Neural progenitor cell (in vitro differentiated cells): ENCODE data around the gene RFX3. TPM values are rescaled to one million over a fixed set of nuclear protein-coding genes. Genes with fewer than 3 reads are reported as not detected.

Source experiments
- DNase-seq: peaks from one replicate; pipeline ENCODE4 v3.0.0-alpha.2; 2016; ENCODE audit warnings: low spot score
- H2AFZ ChIP-seq: fragments of 200-600 bp; sonication (generic); replicated peaks from 2 replicates; pipeline ENCODE4 v1.6.1; 2016; ENCODE audit warnings: antibody characterized with exemption
- H3F3A ChIP-seq: fragments of 200-600 bp; sonication (generic); 2 replicates; pipeline ENCODE4 v1.6.1; 2016; ENCODE audit warnings: antibody characterized with exemption, low read depth
- H3K27ac ChIP-seq: fragments of 200-600 bp; sonication (generic); 2 replicates; pipeline ENCODE4 v1.5.1; 2016; ENCODE audit warnings: mild to moderate bottlenecking
- H3K27me3 ChIP-seq: fragments of 200-600 bp; sonication (generic); 2 replicates; pipeline ENCODE4 v1.6.1; 2016; ENCODE audit warnings: mild to moderate bottlenecking, moderate library complexity
- H3K36me3 ChIP-seq: fragments of 200-600 bp; sonication (generic); 2 replicates; pipeline ENCODE4 v1.5.1; 2016
- H3K4me1 ChIP-seq: fragments of 200-600 bp; sonication (generic); 2 replicates; pipeline ENCODE4 v1.6.1; 2016; ENCODE audit warnings: mixed run types
- H3K4me2 ChIP-seq: fragments of 200-600 bp; sonication (generic); 2 replicates; pipeline ENCODE4 v1.6.1; 2016
- H3K4me3 ChIP-seq: fragments of 200-600 bp; sonication (generic); 2 replicates; pipeline ENCODE4 v1.5.1; 2016
- H3K79me2 ChIP-seq: fragments of 200-600 bp; sonication (generic); 2 replicates; pipeline ENCODE4 v1.6.1; 2016; ENCODE audit warnings: low read depth
- H3K9ac ChIP-seq: fragments of 200-600 bp; sonication (generic); 2 replicates; pipeline ENCODE4 v1.6.1; 2016
- H3K9me3 ChIP-seq: fragments of 200-600 bp; sonication (generic); 2 replicates; pipeline ENCODE4 v1.5.1; 2016; ENCODE audit warnings: low read depth
- H4K20me1 ChIP-seq: fragments of 200-600 bp; sonication (generic); 2 replicates; pipeline ENCODE4 v1.6.1; 2016; ENCODE audit warnings: low read depth
- H3K27ac Mint-ChIP-seq: 3 replicates; pipeline ENCODE4 v1.8.0; 2021; ENCODE audit warnings: mixed read lengths
- H3K27me3 Mint-ChIP-seq: 2 replicates; pipeline ENCODE4 v1.8.0; 2022; ENCODE audit warnings: low read depth, mild to moderate bottlenecking, inconsistent platforms, moderate library complexity, mixed read lengths; ENCODE audit not compliant: insufficient read depth
- H3K36me3 Mint-ChIP-seq: 3 replicates; pipeline ENCODE4 v1.8.0; 2021; ENCODE audit warnings: mixed read lengths
- H3K4me1 Mint-ChIP-seq: 3 replicates; pipeline ENCODE4 v1.8.0; 2021; ENCODE audit warnings: mixed read lengths
- H3K4me3 Mint-ChIP-seq: 3 replicates; pipeline ENCODE4 v1.8.0; 2021; ENCODE audit warnings: mild to moderate bottlenecking, moderate library complexity, mixed read lengths
- H3K9me3 Mint-ChIP-seq: 3 replicates; pipeline ENCODE4 v1.8.0; 2020; ENCODE audit warnings: mixed read lengths
- EZH2 ChIP-seq: fragments of 200-600 bp; sonication (generic); IDR thresholded peaks from 2 replicates; pipeline ENCODE4 v1.6.1; 2017; ENCODE audit warnings: antibody characterized with exemption, mild to moderate bottlenecking, moderate library complexity
- EZH2phosphoT487 ChIP-seq: fragments of 200-600 bp; sonication (generic); IDR thresholded peaks from 2 replicates; pipeline ENCODE4 v1.6.1; 2017; ENCODE audit warnings: antibody characterized with exemption
- total RNA-seq: library from RNA; depleted of rRNA; stranded (reverse); fragments of >200 nt; gene quantifications from 2 replicates; pipeline ENCODE4 v1.2.3, GENCODE V29; 2015; ENCODE audit warnings: low replicate concordance
- TF ChIP-seq, protein P1 (sequence below): fragments of 200-600 bp; sonication (generic); IDR thresholded peaks from 2 replicates; pipeline ENCODE4 v1.5.1; 2017; ENCODE audit warnings: antibody characterized with exemption, mild to moderate bottlenecking

The RFX3 gene
- total RNA-seq, 1 donor from 2014 or later: 39.6 TPM

DNA sequence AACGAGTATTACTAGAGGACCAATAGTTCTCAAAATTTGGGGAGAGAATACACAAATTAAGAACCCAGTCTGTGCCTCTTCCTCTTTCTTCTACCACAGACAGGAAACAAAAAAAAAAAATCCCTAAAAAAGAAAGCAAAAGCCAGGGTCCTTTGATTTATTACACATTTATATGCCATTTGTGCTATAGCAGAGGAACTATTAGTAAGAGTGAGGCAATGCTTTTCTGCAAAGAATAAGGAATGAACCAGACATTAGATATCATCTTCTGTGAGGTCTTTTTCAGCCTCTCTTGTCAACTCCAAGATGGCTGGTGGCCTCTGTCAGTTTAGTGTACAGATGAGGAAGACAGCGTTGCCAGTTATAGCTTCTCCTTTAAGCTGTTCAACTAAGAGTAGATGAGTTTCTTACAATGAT is 127.6 kb downstream of the RFX3 start:
- H3K9me3 ChIP-seq: no peaks in the 10 kb centered on the region
- no peak for DNase-seq
- H3K4me3 ChIP-seq: no peak overlapping the region
- no peaks in the 10 kb centered on the region for H3K27me3 ChIP-seq
- Mint-ChIP-seq H3K4me1 (peaks cover 4% of the 10 kb centered on the region), H3K36me3 (peaks cover 25% of the 10 kb centered on the region), H3K27ac (no peak overlapping the region), H3K9me3 (no peaks in the 10 kb centered on the region), H3K4me3 (no peak overlapping the region), H3K27me3 (no peaks in the 10 kb centered on the region)
- peaks cover 8% of the 10 kb centered on the region for H3K36me3 ChIP-seq
- peaks cover 29% of the 10 kb centered on the region for H3K79me2 ChIP-seq
- H3K27ac ChIP-seq: no peak overlapping the region
- H3K4me2 ChIP-seq: no peak overlapping the region
- H3K9ac ChIP-seq: no peak overlapping the region
- H2AFZ ChIP-seq: no peak overlapping the region
- H3F3A ChIP-seq: peaks cover 6% of the 10 kb centered on the region
- TF ChIP-seq EZH2: no peak
- TF ChIP-seq, protein P1, sequence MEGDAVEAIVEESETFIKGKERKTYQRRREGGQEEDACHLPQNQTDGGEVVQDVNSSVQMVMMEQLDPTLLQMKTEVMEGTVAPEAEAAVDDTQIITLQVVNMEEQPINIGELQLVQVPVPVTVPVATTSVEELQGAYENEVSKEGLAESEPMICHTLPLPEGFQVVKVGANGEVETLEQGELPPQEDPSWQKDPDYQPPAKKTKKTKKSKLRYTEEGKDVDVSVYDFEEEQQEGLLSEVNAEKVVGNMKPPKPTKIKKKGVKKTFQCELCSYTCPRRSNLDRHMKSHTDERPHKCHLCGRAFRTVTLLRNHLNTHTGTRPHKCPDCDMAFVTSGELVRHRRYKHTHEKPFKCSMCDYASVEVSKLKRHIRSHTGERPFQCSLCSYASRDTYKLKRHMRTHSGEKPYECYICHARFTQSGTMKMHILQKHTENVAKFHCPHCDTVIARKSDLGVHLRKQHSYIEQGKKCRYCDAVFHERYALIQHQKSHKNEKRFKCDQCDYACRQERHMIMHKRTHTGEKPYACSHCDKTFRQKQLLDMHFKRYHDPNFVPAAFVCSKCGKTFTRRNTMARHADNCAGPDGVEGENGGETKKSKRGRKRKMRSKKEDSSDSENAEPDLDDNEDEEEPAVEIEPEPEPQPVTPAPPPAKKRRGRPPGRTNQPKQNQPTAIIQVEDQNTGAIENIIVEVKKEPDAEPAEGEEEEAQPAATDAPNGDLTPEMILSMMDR: no peak
- no peak for TF ChIP-seq EZH2phosphoT487
- H3K4me1 ChIP-seq: peaks cover 27% of the 10 kb centered on the region
- no peaks in the 10 kb centered on the region for H4K20me1 ChIP-seq

DNA sequence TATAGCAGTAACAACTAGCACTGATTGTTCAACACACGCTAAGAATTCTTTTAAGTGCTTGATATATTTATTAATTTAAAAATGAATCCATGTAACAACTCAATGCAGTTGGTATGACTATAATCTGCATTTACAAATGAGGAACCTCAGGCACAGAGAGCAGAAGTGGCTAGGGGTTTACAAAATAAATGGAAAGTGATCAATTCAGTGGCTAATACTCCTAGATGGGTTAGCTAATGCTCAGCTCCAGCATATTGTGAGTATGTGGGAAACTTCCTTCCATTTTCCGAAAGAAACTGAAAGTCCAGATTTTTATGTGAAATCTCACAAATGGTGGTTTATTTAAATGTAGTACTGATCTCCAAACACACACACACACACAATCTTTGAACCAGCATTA is 128.0 kb downstream of the RFX3 start:
- Mint-ChIP-seq H3K9me3 (no peaks in the 10 kb centered on the region), H3K4me1 (peaks cover 4% of the 10 kb centered on the region), H3K27ac (no peak overlapping the region)

DNA sequence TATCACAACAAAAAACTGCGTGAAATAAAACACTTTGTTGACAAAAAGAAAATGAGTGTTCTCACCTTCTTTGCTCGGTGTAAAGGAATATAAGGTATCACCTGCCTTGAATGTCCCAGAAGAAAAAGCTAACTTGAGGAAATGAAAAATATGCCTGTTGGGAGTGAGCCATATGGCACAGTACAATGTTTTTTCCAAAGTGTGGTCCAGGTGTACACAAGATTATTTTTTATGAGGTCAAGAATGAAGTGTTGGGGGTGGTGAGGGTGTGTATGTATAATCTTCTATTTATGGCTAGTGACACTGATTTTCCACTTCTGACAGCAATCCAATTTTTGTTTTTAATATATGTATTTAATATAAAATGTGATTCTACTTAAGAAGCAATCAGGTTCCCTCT is 134.4 kb downstream of the RFX3 start:
- peaks cover 18% of the 10 kb centered on the region for H3K9me3 Mint-ChIP-seq
- H3K27me3 ChIP-seq: no peaks in the 10 kb centered on the region
- no peak for TF ChIP-seq EZH2
- TF ChIP-seq, protein P1: no peak
- TF ChIP-seq EZH2phosphoT487: no peak
- DNase-seq: no peak
- no peaks in the 10 kb centered on the region for H4K20me1 ChIP-seq
- no peak overlapping the region for H2AFZ ChIP-seq
- no peak overlapping the region for H3K9ac ChIP-seq
- H3K79me2 ChIP-seq: peaks cover 18% of the 10 kb centered on the region
- no peaks in the 10 kb centered on the region for H3F3A ChIP-seq
- H3K36me3 Mint-ChIP-seq: peaks cover 66% of the 10 kb centered on the region
- H3K4me2 ChIP-seq: no peak overlapping the region
- no peak overlapping the region for H3K27ac ChIP-seq
- no peaks in the 10 kb centered on the region for H3K27me3 Mint-ChIP-seq
- peaks cover 7% of the 10 kb centered on the region for H3K9me3 ChIP-seq
- no peak overlapping the region for H3K4me3 Mint-ChIP-seq
- no peak overlapping the region for H3K4me3 ChIP-seq
- H3K4me1 ChIP-seq: no peaks in the 10 kb centered on the region
- peaks cover 3% of the 10 kb centered on the region for H3K4me1 Mint-ChIP-seq
- no peak overlapping the region for H3K27ac Mint-ChIP-seq
- peaks cover 33% of the 10 kb centered on the region for H3K36me3 ChIP-seq

More for the DNA sequence above, 128.0 kb downstream of the RFX3 start:
- no peaks in the 10 kb centered on the region for H3K9me3 ChIP-seq
- H3K4me1 ChIP-seq: peaks cover 23% of the 10 kb centered on the region
- no peak overlapping the region for H3K9ac ChIP-seq
- DNase-seq: no peak
- H3K27me3 ChIP-seq: no peaks in the 10 kb centered on the region
- no peak overlapping the region for H3K4me3 ChIP-seq
- TF ChIP-seq EZH2 (no peak), EZH2phosphoT487 (no peak)
- TF ChIP-seq, protein P1: no peak
- H3K79me2 ChIP-seq: peaks cover 25% of the 10 kb centered on the region
- no peak overlapping the region for H3K4me2 ChIP-seq
- H3K27ac ChIP-seq: no peak overlapping the region
- no peaks in the 10 kb centered on the region for H4K20me1 ChIP-seq
- no peak overlapping the region for H2AFZ ChIP-seq
- H3F3A ChIP-seq: peaks cover 6% of the 10 kb centered on the region
- Mint-ChIP-seq H3K36me3 (peaks cover 25% of the 10 kb centered on the region), H3K27me3 (no peaks in the 10 kb centered on the region), H3K4me3 (no peak overlapping the region)
- H3K36me3 ChIP-seq: peaks cover 10% of the 10 kb centered on the region
